Measurements from ENCODE around the gene FLVCR2. TPM values are rescaled to one million over a fixed set of nuclear protein-coding genes. Genes with fewer than 3 reads are reported as not detected.
"Not testable (repeated sequence)": the region's sequence is repeated elsewhere in the genome, so short reads cannot be mapped to it uniquely, and the experiment has no call there.

The FLVCR2 gene
- total RNA-seq, 1 donor from 2014 or later: 42.4 TPM

DNA sequence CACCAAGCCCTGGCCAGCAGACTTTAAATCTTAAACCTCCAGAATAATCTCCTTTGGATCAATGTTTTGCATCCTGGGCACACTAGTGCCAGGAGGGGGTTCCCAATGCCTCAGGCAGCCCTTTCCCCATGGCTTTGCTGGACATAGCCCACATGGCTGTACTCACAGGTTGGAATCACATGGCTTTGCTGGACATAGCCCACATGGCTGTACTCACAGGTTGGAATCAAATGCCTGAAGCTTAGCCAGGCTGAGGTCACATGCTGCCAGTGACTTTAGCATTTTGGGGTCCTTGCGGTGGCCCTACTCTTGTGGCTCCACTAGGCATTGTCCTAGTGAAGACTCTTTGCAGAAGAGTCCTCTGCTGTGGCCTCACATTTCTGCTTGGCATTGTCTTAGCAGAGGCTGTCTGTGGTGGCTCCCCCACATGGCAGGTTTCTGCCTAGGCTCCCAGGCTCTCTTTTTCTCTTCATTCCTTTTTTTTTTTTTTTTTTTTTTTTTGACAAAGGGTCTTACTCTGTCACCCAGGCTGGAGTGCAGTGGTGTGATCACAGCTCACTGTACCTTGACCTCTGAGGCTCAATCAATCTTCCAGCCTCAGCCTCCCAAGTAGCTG, 13.0 kb downstream of the FLVCR2 start:
- DNase-seq: no peak
- H3K27ac ChIP-seq: no peak overlapping the region
- ATAC-seq: no peak
- H3K36me3 ChIP-seq: no peaks in the 10 kb centered on the region
- no peaks in the 10 kb centered on the region for H3K4me1 ChIP-seq
- intact Hi-C loops (cut with DNase I): no loop called here
- no peak for TF ChIP-seq CTCF (IDR thresholded peaks at IDR 0.05)
- no peaks in the 10 kb centered on the region for H3K27me3 ChIP-seq (ENCODE audit: low read depth)
- H3K4me3 ChIP-seq: no peak overlapping the region
- H3K9me3 ChIP-seq: no peaks in the 10 kb centered on the region

GRCh38 chr14:75591987-75592575, 13.7 kb downstream of the FLVCR2 start:
- ATAC-seq: no peak
- Histone ChIP-seq H3K4me3 (no peak overlapping the region), H3K9me3 (no peaks in the 10 kb centered on the region), H3K4me1 (no peaks in the 10 kb centered on the region), H3K27me3 (ENCODE audit: low read depth) (no peaks in the 10 kb centered on the region), H3K27ac (no peak overlapping the region), H3K36me3 (no peaks in the 10 kb centered on the region)
- intact Hi-C loops (cut with DNase I): no loop called here
- no peak for DNase-seq
- no peak for TF ChIP-seq CTCF (IDR thresholded peaks at IDR 0.05)

DNA sequence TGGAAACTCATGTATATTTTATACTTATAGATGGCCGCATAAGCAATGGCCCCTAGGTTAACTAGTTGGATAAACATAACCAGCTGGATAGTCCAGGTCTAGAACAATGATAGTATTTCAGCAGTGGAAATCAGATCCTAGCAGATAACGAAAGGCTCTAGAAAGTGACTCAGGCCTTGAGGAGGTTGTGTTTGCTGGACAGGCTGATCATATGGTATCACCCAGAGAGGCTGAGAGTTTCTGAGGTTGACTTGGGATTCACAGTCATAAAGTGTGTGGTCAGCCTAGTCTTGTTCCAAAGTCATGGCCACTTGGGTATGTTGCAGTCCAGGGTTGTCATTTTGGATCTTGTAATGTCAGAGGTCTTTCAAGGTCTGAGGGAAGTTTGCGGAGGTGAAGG, 16.8 kb downstream of the FLVCR2 start:
- H3K9me3 ChIP-seq: no peaks in the 10 kb centered on the region
- no peak for ATAC-seq
- intact Hi-C loops (cut with DNase I): no loop called here
- H3K36me3 ChIP-seq: no peaks in the 10 kb centered on the region
- no peak for TF ChIP-seq CTCF (IDR thresholded peaks at IDR 0.05)
- H3K4me1 ChIP-seq: no peaks in the 10 kb centered on the region
- DNase-seq: no peak
- H3K27ac ChIP-seq: no peak overlapping the region
- no peak overlapping the region for H3K4me3 ChIP-seq
- H3K27me3 ChIP-seq (ENCODE audit: low read depth): no peaks in the 10 kb centered on the region

GRCh38 chr14:75597149-75597548, 18.7 kb downstream of the FLVCR2 start:
- Histone ChIP-seq H3K4me1 (no peaks in the 10 kb centered on the region), H3K9me3 (no peaks in the 10 kb centered on the region), H3K27me3 (ENCODE audit: low read depth) (no peaks in the 10 kb centered on the region), H3K36me3 (no peaks in the 10 kb centered on the region), H3K27ac (peak overlapping the region; percentile 33), H3K4me3 (no peak overlapping the region)
- no peak for TF ChIP-seq CTCF (IDR thresholded peaks at IDR 0.05)
- DNase-seq (no peak), ATAC-seq (peak; percentile 51 to 67)
- intact Hi-C loops (cut with DNase I): no loop called here

GRCh38 chr14:75600100-75600499, 21.7 kb downstream of the FLVCR2 start:
- H3K4me3 ChIP-seq; H3K36me3 ChIP-seq; H3K27me3 ChIP-seq (ENCODE audit: low read depth); intact Hi-C loops (cut with DNase I); DNase-seq; H3K9me3 ChIP-seq; ATAC-seq; H3K27ac ChIP-seq: not testable (repeated sequence)
- peaks cover 18% of the 10 kb centered on the region for H3K4me1 ChIP-seq

- H3K36me3 ChIP-seq; H3K4me3 ChIP-seq; H3K27me3 ChIP-seq (ENCODE audit: low read depth); H3K27ac ChIP-seq; ATAC-seq; H3K9me3 ChIP-seq; DNase-seq; intact Hi-C loops (cut with DNase I): not testable (repeated sequence)
- H3K4me1 ChIP-seq: peaks cover 27% of the 10 kb centered on the region
Observed at GRCh38 chr14:75601061-75601460, 22.6 kb downstream of the FLVCR2 start.

All from lower lobe of right lung (tissue), 2 donors.